ENCODE data around the gene TUNAR. TPM values are rescaled to one million over a fixed set of nuclear protein-coding genes. Genes with fewer than 3 reads are reported as not detected.
A peak's percentile ranks its signal among the peaks of the same experiment; 100 is the strongest.

Gene TUNAR
- total and polyA plus RNA-seq, 8 donors, result 0.10 to 1.7 (median 0.36) TPM; not detected in 4

DNA sequence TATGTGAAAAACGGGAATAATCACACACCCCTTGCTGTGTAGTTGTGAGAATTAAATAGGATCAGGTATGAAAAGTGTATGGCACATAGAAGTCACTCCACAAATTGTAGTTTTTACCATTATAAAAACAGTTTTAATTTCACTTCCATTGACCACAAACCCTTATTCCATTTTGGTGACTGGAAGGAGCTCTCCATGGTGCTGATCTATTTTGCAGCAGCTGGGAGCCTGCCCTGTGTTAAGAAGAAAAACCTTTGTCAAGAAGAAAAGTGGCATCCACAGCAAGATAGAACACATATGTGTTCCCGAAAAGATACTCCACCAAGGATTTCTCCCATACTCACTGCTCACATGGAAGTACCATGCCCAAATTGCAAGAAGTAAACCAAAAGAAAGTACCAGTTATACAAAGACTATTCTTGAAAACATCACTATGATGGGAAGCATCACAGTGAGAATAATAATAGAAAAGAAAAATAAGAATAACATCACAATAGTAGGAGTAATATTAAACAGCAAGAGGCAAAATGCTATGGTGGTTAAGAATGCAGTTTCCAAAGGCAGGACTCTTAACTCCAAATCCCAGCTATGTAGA lies 58.7 kb downstream of the TUNAR start:
- H3K27ac ChIP-seq, result no peak overlapping the region
- DNase-seq, result peak in 1 of 2 donors; percentile 68
- intact Hi-C loops (cut with DNase I; ENCODE audit: low total_unique reads), result no loop called here

GRCh38 chr14:95936041-95936440 lies 59.4 kb downstream of the TUNAR start:
- no peak overlapping the region for H3K4me3 ChIP-seq
- intact Hi-C loops (cut with DNase I; ENCODE audit: low total_unique reads), result no loop called here
- TF ChIP-seq POLR2A (IDR thresholded peaks at IDR 0.05), result no peak
- no peaks in the 10 kb centered on the region for H3K36me3 ChIP-seq
- peaks cover 0 to 14% (median 0%) of the 10 kb centered on the region in 3 donors for H3K27me3 ChIP-seq
- 74 to 94% (median 79%) methylated on average over 2 of the region's 2 CpGs for whole genome bisulfite sequencing, 5 donors
- H3K9me3 ChIP-seq, result peaks cover 0 to 5% (median 2%) of the 10 kb centered on the region in 4 donors
- no peaks in the 10 kb centered on the region for H3K4me1 ChIP-seq
- no peak for DNase-seq
- H3K27ac ChIP-seq, result no peak overlapping the region

More for the DNA sequence above, 58.7 kb downstream of the TUNAR start:
- Histone ChIP-seq H3K27me3 (peaks cover 0 to 16% (median 0%) of the 10 kb centered on the region in 3 donors), H3K4me1 (no peaks in the 10 kb centered on the region), H3K4me3 (no peak overlapping the region), H3K36me3 (no peaks in the 10 kb centered on the region), H3K9me3 (peaks cover 0 to 5% (median 2%) of the 10 kb centered on the region in 4 donors)
- no peak for TF ChIP-seq EP300 (IDR thresholded peaks at IDR 0.05)
- TF ChIP-seq CTCF (IDR thresholded peaks at IDR 0.05), result no peak
- 12 to 21% (median 18%) methylated on average over 2 of the region's 2 CpGs for WGBS, 5 donors

GRCh38 chr14:95939335-95939734 lies 62.7 kb downstream of the TUNAR start:
- WGBS, 5 donors, result 64 to 76% (median 68%) methylated on average over 4 of the region's 4 CpGs
- no peak for DNase-seq
- H3K27ac ChIP-seq, result no peak overlapping the region
- peaks cover 0 to 18% (median 13%) of the 10 kb centered on the region in 4 donors for H3K9me3 ChIP-seq
- no peak for TF ChIP-seq POLR2AphosphoS5 (IDR thresholded peaks at IDR 0.05)
- no peak overlapping the region for H3K4me3 ChIP-seq
- intact Hi-C loops (cut with DNase I; ENCODE audit: low total_unique reads), result no loop called here
- H3K27me3 ChIP-seq, result peaks cover 0 to 8% (median 0%) of the 10 kb centered on the region in 3 donors
- H3K4me1 ChIP-seq, result no peaks in the 10 kb centered on the region
- no peaks in the 10 kb centered on the region for H3K36me3 ChIP-seq

- intact Hi-C loops (cut with DNase I; ENCODE audit: low total_unique reads), result no loop called here
- 15 to 29% (median 25%) methylated on average over 2 of the region's 2 CpGs for WGBS, 5 donors
Observed at GRCh38 chr14:95941897-95942296, 65.3 kb downstream of the TUNAR start.

GRCh38 chr14:95943699-95944098 lies 67.1 kb downstream of the TUNAR start:
- Histone ChIP-seq H3K9me3 (peaks cover 0 to 14% (median 11%) of the 10 kb centered on the region in 4 donors), H3K27me3 (peaks cover 0 to 11% (median 0%) of the 10 kb centered on the region in 3 donors), H3K4me3 (no peak overlapping the region), H3K4me1 (no peaks in the 10 kb centered on the region), H3K27ac (no peak overlapping the region), H3K36me3 (no peaks in the 10 kb centered on the region)
- DNase-seq, result no peak
- WGBS, 5 donors, result 25 to 34% (median 27%) methylated on average over 4 of the region's 4 CpGs
- intact Hi-C loops (cut with DNase I; ENCODE audit: low total_unique reads), result no loop called here
- TF ChIP-seq EP300 (IDR thresholded peaks at IDR 0.05) (no peak), POLR2AphosphoS5 (IDR thresholded peaks at IDR 0.05) (no peak), CTCF (IDR thresholded peaks at IDR 0.05) (no peak), POLR2A (IDR thresholded peaks at IDR 0.05) (no peak)

More at GRCh38 chr14:95941897-95942296, 65.3 kb downstream of the TUNAR start:
- Histone ChIP-seq H3K9me3 (peaks cover 0 to 18% (median 13%) of the 10 kb centered on the region in 4 donors), H3K36me3 (no peaks in the 10 kb centered on the region), H3K4me1 (no peaks in the 10 kb centered on the region), H3K27me3 (peaks cover 0 to 8% (median 0%) of the 10 kb centered on the region in 3 donors), H3K4me3 (no peak overlapping the region), H3K27ac (no peak overlapping the region)
- no peak for TF ChIP-seq EP300 (IDR thresholded peaks at IDR 0.05)
- no peak for TF ChIP-seq POLR2AphosphoS5 (IDR thresholded peaks at IDR 0.05)
- no peak for TF ChIP-seq CTCF (IDR thresholded peaks at IDR 0.05)
- no peak for TF ChIP-seq POLR2A (IDR thresholded peaks at IDR 0.05)
- no peak for DNase-seq
